GM12878 (cell line): ENCODE data around the gene HDAC9. TPM values are rescaled to one million over a fixed set of nuclear protein-coding genes. Genes with fewer than 3 reads are reported as not detected.

Experiments
- ATAC-seq: fragments of 200-7000 bp; cut with Tn5 transposase; 3 replicates; pipeline ENCODE4 v1.9.1; 2020; ENCODE audit warnings: mild to moderate bottlenecking, moderate library complexity
- BruUV-seq: library from RNA; stranded (reverse); fragments of 400-500 nt; replicated peaks from 2 replicates; lab custom pipeline; 2021; lab: Mats Ljungman, UMichigan
- CTCF ChIA-PET: fragments of 300-600 bp; sonication (Branson Sonifier 250); formaldehyde crosslinking; extraction: SDS; loops from one replicate; lab custom pipeline; 2021; ENCODE audit warnings: inconsistent platforms; lab: Yijun Ruan, JAX
- POLR2A ChIA-PET: fragments of 350-600 bp; formaldehyde crosslinking; extraction: SDS; loops from one replicate; lab custom pipeline; 2021; ENCODE audit warnings: inconsistent platforms; lab: Charles Lee
- RAD21 ChIA-PET: fragments of 300-600 bp; sonication (Branson Sonifier 250); formaldehyde crosslinking; loops from one replicate; lab custom pipeline; 2023; ENCODE audit warnings: antibody characterized with exemption; ENCODE audit not compliant: unreplicated experiment; lab: Charles Lee
- SMC1A ChIA-PET: fragments of 300-600 bp; sonication (Branson Sonifier 250); formaldehyde crosslinking; loops from one replicate; lab custom pipeline; 2023; ENCODE audit not compliant: unreplicated experiment, uncharacterized antibody; lab: Charles Lee
- DNase-seq: peaks from one replicate; pipeline ENCODE4 v3.0.0-alpha.2; 2011; ENCODE audit warnings: low read depth, low spot score
- FAIRE-seq: peaks from 3 replicates; lab custom pipeline; 2011; peaks lifted over from hg19 to GRCh38; lab: Jason Lieb, UNC
- H2AFZ ChIP-seq: 2 replicates; pipeline ENCODE4 v1.6.0; 2011; ENCODE audit warnings: low read depth, low read length, control low read depth; ENCODE audit not compliant: control insufficient read depth
- H3K27ac ChIP-seq: 2 replicates; pipeline ENCODE4 v1.5.1; 2011; ENCODE audit warnings: control low read depth; ENCODE audit not compliant: control insufficient read depth, insufficient read depth
- H3K27me3 ChIP-seq, 2 experiments: replicated peaks in 1 of 2; 2 replicates each; pipeline versions ENCODE4 v1.6.0 to v1.6.1; 2011; ENCODE audit warnings: low read length in 1 of 2; ENCODE audit not compliant: control insufficient read depth in 2 of 2, insufficient read depth in 2 of 2
- H3K36me3 ChIP-seq, 2 experiments: 2 replicates each; pipeline ENCODE4 v1.5.1; 2011; ENCODE audit warnings: low read length in 1 of 2; ENCODE audit not compliant: control insufficient read depth in 2 of 2, insufficient read depth in 2 of 2
- H3K4me1 ChIP-seq: 2 replicates; pipeline ENCODE4 v1.6.1; 2011; ENCODE audit warnings: mild to moderate bottlenecking, low read length, moderate library complexity, mixed read lengths; ENCODE audit not compliant: control insufficient read depth, insufficient read depth
- H3K4me2 ChIP-seq: 2 replicates; pipeline ENCODE4 v1.6.0; 2011; ENCODE audit warnings: control low read depth; ENCODE audit not compliant: control insufficient read depth, insufficient read depth
- H3K4me3 ChIP-seq: fragments of 200-600 bp; sonication (generic); 2 replicates; pipeline ENCODE4 v1.5.1; 2016
- H3K79me2 ChIP-seq: 2 replicates; pipeline ENCODE4 v1.6.0; 2011; ENCODE audit warnings: low read length; ENCODE audit not compliant: control insufficient read depth, insufficient read depth
- H3K9ac ChIP-seq: 2 replicates; pipeline ENCODE4 v1.8.0; 2011; ENCODE audit warnings: low read length, control low read depth, mixed read lengths; ENCODE audit not compliant: control insufficient read depth, insufficient read depth
- H3K9me3 ChIP-seq: replicated peaks from 3 replicates; pipeline ENCODE4 v1.5.1; 2011; ENCODE audit warnings: mild to moderate bottlenecking, low read length; ENCODE audit not compliant: control insufficient read depth, insufficient read depth
- H4K20me1 ChIP-seq: 2 replicates; pipeline ENCODE4 v1.6.0; 2011; ENCODE audit not compliant: control insufficient read depth, insufficient read depth
- CHD4 ChIP-seq: fragments of 200-600 bp; sonication (generic); IDR thresholded peaks from 2 replicates; pipeline ENCODE4 v1.6.1; 2016; ENCODE audit warnings: mild to moderate bottlenecking
- CREM ChIP-seq: IDR thresholded peaks from 2 replicates; pipeline ENCODE4 v1.6.1; 2014; ENCODE audit warnings: antibody characterized with exemption, low read depth
- EZH2 ChIP-seq: IDR thresholded peaks from 2 replicates; pipeline ENCODE4 v1.6.1; 2012; ENCODE audit warnings: low read depth, mild to moderate bottlenecking, control low read depth, inconsistent platforms, low read length, borderline replicate concordance; ENCODE audit not compliant: control insufficient read depth
- FOXM1 ChIP-seq: IDR thresholded peaks from 2 replicates; pipeline ENCODE4 v1.6.1; 2012; ENCODE audit warnings: low read depth, mild to moderate bottlenecking, inconsistent platforms, low read length, moderate library complexity
- MAX ChIP-seq: IDR thresholded peaks from 2 replicates; pipeline ENCODE4 v1.6.1; 2012; ENCODE audit warnings: low read depth, low read length, improper control_type of control experiment
- NFIC ChIP-seq: IDR thresholded peaks from 2 replicates; pipeline ENCODE4 v1.6.1; 2012; ENCODE audit warnings: low read depth, mild to moderate bottlenecking, inconsistent platforms, low read length, moderate library complexity
- NR2F1 ChIP-seq: fragments of 450-650 bp; conservative IDR thresholded peaks from 2 replicates; pipeline ENCODE4 v1.6.1; 2017; ENCODE audit warnings: mild to moderate bottlenecking
- NRF1 ChIP-seq: conservative IDR thresholded peaks from 2 replicates; pipeline ENCODE4 v1.6.1; 2011; ENCODE audit warnings: mild to moderate bottlenecking, low read depth, low read length, improper control_type of control experiment
- POLR2A ChIP-seq: IDR thresholded peaks from 2 replicates; pipeline ENCODE4 v1.6.1; 2011; ENCODE audit warnings: low read depth, mild to moderate bottlenecking, low read length
- RELA ChIP-seq: fragments of 450-650 bp; IDR thresholded peaks from 2 replicates; pipeline ENCODE4 v1.8.0; 2014; ENCODE audit warnings: borderline replicate concordance; ENCODE audit not compliant: partially characterized antibody
- SP1 ChIP-seq: IDR thresholded peaks from one replicate; pipeline ENCODE4 v1.6.1; 2011; ENCODE audit warnings: low read depth, low read length
- TCF12 ChIP-seq: IDR thresholded peaks from 2 replicates; pipeline ENCODE4 v1.6.1; 2011; ENCODE audit warnings: low read depth, mild to moderate bottlenecking, low read length
- TCF3 ChIP-seq: IDR thresholded peaks from 2 replicates; pipeline ENCODE4 v1.6.1; 2012; ENCODE audit warnings: low read depth, mild to moderate bottlenecking, low read length, borderline replicate concordance; ENCODE audit not compliant: insufficient read depth
- USF1 ChIP-seq: IDR thresholded peaks from 2 replicates; pipeline ENCODE4 v1.6.1; 2011; ENCODE audit warnings: borderline replicate concordance, low read depth, mild to moderate bottlenecking, moderate library complexity, mixed read lengths, low read length; ENCODE audit not compliant: insufficient read depth; ENCODE audit errors: extremely low read length
- ZNF622 ChIP-seq: fragments of 450-650 bp; IDR thresholded peaks from 2 replicates; pipeline ENCODE4 v1.6.1; 2017; ENCODE audit warnings: mild to moderate bottlenecking, inconsistent platforms
- ZZZ3 ChIP-seq: IDR thresholded peaks from 2 replicates; pipeline ENCODE4 v1.6.1; 2011; ENCODE audit warnings: low read depth; ENCODE audit not compliant: control insufficient read depth, insufficient read length
- WGBS: methylation state at CpG from one replicate; pipeline ENCODE4 v1.1.6; 2016; ENCODE audit warnings: low lambda C conversion rate; ENCODE audit not compliant: insufficient replicate concordance, insufficient coverage; ENCODE audit errors: missing lambda C conversion rate; 5-methylcytosine and 5-hydroxymethylcytosine counted together
- in situ Hi-C: fragments of 300-500 bp; cut with MboI; formaldehyde crosslinking; loops from 9 replicates; pipeline ENCODE4 v1.14.3; 2018; ENCODE audit warnings: mixed read lengths
- intact Hi-C: fragments of 100-400 bp; cut with micrococcal nuclease; formaldehyde crosslinking; loops from one replicate; pipeline ENCODE4 v1.14.2; 2022; ENCODE audit not compliant: unreplicated experiment
- polyA plus RNA-seq, 11 experiments: library from polyadenylated mRNA; depleted of rRNA in 4 of 11; unstranded in 6 of 11; stranded (reverse) in 5 of 11; fragments of >200 nt; fragmentation: Nextera tagmentation in 4 of 11; fragmentation: Illumina TruSeq in 1 of 11; extraction: Ambion mirVana in 4 of 11; extraction: Trizol in 1 of 11; gene quantifications; 1 replicate in 1 of 11; 2 replicates in 10 of 11; pipeline versions ENCODE4 v1.2.1 to v1.2.3, GENCODE V29; 2011 to 2016; ENCODE audit warnings: inconsistent platforms in 2 of 11, missing spikeins in 2 of 11, low read depth in 1 of 11
- total RNA-seq, 4 experiments: library from RNA; depleted of rRNA in 3 of 4; stranded (reverse); fragments of >200 nt in 3 of 4; fragmentation: Illumina TruSeq in 1 of 4; extraction: Trizol in 1 of 4; gene quantifications; 2 replicates each; pipeline versions ENCODE4 v1.2.1 to v1.2.3, GENCODE V29; 2013 to 2021

The HDAC9 gene
- total and polyA plus RNA-seq, 10 of the 15 experiments (the other 5 are each of a cell fraction or from before 2014, with no cell fraction given): 0.73 to 12.8 (median 0.92) TPM

- Histone ChIP-seq H3K9ac (no peak overlapping the region), H3K27me3 (no peaks in the 10 kb centered on the region), H3K4me1 (no peaks in the 10 kb centered on the region), H3K79me2 (no peaks in the 10 kb centered on the region), H3K4me2 (no peak overlapping the region), H4K20me1 (no peaks in the 10 kb centered on the region), H3K9me3 (no peaks in the 10 kb centered on the region), H3K4me3 (no peak overlapping the region), H2AFZ (no peak overlapping the region), H3K36me3 (no peaks in the 10 kb centered on the region), H3K27ac (no peak overlapping the region)
- in situ Hi-C loops (no loop called here), intact Hi-C loops (no loop called here)
- ChIA-PET POLR2A (no interaction called here), SMC1A (no interaction called here), RAD21 (no interaction called here), CTCF (no interaction called here)
- no peak for ATAC-seq
- TF ChIP-seq CREM (no peak), USF1 (no peak)
- no peak for FAIRE-seq
- no peak for DNase-seq
- BruUV-seq: no TSS peak
- WGBS: 0% methylated on average over 3 of the region's 3 CpGs
Measured at GRCh38 chr7:18975276-18975675, 479.7 kb downstream of the HDAC9 start.

- no TSS peak for BruUV-seq
- ChIA-PET RAD21 (no interaction called here), POLR2A (no interaction called here), CTCF (no interaction called here), SMC1A (no interaction called here)
- Histone ChIP-seq H3K4me3 (no peak overlapping the region), H3K36me3 (no peaks in the 10 kb centered on the region), H3K27me3 (no peaks in the 10 kb centered on the region), H3K9me3 (no peaks in the 10 kb centered on the region), H3K4me2 (no peak overlapping the region), H3K4me1 (no peaks in the 10 kb centered on the region), H3K27ac (no peak overlapping the region), H3K79me2 (no peaks in the 10 kb centered on the region), H4K20me1 (no peaks in the 10 kb centered on the region), H3K9ac (no peak overlapping the region), H2AFZ (no peak overlapping the region)
- DNase-seq: no peak
- intact Hi-C loops: no loop called here
- in situ Hi-C loops: no loop called here
- no peak for FAIRE-seq
- no peak for ATAC-seq
- 24% methylated on average over 9 of the region's 9 CpGs for WGBS
- no peak for TF ChIP-seq MAX
- no peak for TF ChIP-seq POLR2A
- no peak for TF ChIP-seq TCF3
- TF ChIP-seq NR2F1: no peak
- no peak for TF ChIP-seq NRF1
- TF ChIP-seq TCF12: no peak
- no peak for TF ChIP-seq FOXM1
- TF ChIP-seq RELA: no peak
- no peak for TF ChIP-seq SP1
- no peak for TF ChIP-seq ZZZ3
- TF ChIP-seq EZH2: no peak
- TF ChIP-seq CHD4: no peak
- no peak for TF ChIP-seq ZNF622
- TF ChIP-seq NFIC: no peak
Measured at GRCh38 chr7:18975689-18976280, 480.2 kb downstream of the HDAC9 start.
